HG02973 (cell line): Measurements from ENCODE around the gene CAV2.

Experiments used
- ATAC-seq: cut with Tn5 transposase; IDR thresholded peaks from one replicate; pipeline ENCODE4 v1.9.1; 2021; ENCODE audit warnings: moderate library complexity; ENCODE audit not compliant: unreplicated experiment

The CAV2 gene

DNA sequence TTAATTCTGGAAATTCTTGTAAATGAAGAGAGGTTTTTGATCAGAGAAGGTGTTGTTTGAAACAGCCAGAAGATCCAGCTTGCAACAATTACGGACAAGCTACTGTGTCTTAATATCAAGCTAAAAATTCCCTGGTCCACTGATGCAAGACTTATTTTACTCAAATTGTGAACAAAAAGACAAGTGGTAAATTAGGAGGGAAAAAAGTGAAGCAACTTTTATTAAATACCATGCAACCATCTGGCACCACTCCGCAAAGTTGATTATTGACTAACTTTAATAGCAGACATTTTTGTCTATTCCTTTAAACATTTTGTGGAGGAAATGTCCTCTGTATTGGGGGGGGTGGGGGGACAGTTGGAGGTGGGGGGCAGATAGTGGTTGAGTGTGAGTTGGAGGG lies 5.1 kb upstream of the CAV2 start:
- ATAC-seq: no peak

DNA sequence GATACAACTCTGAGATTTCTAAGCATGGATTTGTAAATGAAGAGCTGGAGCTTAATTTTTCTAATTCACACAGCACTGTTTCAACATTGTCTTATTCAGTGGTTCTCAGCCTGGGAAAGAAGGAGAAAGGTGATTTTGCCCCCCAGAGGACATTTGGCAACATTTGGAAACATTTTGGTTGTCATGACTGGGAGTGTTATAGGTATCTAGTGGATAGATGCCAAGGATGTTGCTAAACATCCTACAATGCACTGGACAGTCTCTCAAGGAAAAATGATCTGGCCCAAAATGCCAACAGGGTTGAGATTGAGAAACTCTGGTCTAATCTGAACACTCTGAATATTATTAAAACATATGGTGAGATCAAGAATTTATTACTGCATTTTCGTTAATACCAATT lies 3.8 kb upstream of the CAV2 start:
- ATAC-seq: no peak

DNA sequence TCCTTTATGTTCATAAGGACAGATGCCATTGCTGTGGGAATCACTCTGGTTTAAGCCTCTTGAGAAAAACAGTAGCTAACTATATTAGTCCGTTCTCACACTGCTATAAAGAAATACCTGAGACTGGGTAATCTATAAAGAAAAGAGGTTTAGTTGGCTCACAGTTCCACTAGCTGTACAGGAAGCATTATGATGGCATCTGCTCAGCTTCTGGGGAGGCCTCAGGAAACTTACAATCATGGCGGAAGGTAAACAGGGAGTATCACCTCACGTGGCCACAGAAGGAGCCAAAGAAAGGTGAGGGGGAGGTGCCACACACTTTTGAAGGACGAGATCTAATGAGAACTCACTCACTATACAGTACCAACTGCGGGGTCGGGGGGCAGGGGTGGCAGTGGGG lies 2.9 kb upstream of the CAV2 start:
- ATAC-seq: no peak

DNA sequence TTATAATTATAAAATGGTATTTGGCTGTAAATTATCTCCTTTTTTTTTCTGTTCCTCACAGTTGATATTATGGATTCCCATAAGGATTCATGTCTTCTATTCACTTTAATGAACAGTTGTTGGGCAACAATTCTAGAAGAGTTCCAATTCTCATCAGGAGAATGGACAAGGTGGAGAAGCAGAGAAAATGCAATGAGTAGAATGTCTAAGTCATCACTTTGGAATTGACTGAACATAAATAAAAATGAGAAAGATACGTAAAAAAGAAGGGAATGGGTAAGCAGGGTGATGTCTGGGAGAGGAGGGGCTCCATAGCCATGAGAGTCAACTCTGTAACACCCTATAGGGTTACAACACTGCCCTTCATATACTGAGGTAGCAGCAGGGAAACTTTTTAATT lies 1.8 kb upstream of the CAV2 start:
- ATAC-seq: no peak

DNA sequence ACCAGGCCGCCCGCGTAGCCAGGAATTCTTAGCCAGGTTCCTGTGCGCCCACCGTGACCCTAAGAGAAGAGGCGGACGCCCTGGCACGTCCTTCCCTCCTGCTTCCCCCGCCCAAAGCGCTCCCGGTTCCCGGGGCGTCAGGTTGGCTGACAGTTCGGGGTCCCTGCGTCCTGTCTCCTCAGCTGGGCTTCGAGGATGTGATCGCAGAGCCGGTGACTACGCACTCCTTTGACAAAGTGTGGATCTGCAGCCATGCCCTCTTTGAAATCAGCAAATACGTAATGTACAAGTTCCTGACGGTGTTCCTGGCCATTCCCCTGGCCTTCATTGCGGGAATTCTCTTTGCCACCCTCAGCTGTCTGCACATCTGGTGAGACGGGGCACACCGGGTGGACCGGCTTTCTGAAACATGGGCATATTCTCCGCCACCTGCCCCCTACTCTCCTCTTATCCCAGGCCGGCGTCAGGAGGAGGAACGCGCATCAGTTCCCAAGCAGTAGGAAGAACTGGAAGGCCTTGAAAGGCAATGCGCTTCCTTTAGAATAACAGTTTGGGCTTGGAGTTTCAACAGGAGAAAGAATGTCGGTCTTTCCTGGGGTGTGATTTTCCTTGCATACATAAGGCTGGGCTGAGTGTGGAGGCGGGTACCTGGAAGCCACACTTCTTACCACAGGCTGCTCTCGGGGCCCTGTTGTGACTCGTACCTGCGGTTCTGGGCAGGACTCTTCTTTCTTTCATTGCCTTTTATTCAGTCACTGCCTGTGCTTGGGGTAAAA lies 728 bp downstream of the CAV2 start:
- no peak for ATAC-seq

DNA sequence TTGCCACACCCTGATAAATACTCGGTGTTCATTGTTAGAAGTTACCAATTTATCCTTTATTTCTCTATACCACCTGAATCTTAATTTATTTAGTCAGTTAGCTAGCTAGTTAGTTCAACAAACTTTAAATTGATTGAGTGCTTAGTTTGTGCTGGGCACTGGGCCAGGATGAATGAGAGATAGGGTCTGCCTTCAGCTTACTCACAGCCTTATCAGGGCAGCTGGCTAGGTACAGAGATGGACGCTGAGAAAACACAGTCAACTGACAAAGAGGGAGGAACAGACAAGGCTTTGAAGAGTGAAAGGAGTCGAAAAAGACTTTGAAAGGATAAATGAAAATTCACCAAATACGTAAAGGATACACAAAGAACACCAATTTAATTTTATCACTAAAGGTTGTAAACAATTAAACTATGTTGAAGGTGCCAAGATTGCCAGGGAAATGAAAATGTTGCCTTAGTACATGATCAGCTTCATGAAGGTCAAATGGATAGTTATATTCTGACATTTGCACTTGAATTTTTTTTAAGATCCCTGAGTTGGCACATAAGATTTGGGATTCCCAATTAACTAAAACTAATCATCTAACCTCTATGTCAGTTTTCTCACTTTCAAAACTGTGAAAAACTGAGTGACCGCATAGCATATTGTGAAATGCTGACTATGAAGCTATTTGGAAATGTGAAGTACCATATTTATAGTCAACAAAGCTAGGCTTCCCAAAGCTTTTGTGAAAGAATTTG lies 2.1 kb downstream of the CAV2 start:
- ATAC-seq: no peak

DNA sequence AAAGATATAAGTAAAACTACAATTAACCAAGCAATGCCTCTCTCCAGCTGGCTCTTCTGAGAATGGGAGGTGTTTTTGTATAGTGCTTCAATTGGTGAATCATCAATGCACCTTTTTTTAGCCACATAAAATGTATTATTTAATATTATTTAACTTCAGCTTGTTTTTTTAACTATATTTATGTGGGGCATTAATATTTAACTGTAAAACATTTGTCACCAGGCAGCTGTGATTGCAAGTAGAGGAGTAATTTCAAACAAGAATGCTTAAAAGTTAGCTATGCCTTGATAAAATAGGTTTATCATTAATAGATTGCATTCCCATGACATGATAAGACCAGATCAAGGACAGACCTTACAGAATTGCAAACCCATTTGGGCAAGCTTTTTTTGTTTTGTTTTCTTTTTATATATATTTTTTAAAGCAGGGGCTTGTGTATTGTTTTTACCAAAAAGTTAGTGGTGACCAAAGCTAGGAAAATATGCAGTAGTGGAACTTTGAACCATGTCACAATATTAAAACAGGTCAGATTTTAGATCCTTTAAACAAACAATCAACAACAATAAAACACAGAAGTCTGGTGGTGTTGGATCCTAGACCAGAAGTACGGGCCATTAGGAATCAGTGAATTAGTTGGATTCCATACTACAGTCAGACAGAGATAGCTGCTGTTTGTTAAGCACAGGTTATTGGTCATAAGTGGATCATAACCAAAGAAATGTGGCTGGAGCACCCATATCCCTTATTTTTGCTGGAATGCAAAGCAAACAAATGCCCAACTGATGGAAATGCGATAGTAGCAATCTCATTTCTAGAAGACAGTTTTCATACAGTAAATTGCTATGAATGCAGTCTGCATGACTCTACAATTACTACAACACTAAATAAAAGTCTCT lies 2.9 kb downstream of the CAV2 start:
- ATAC-seq: no peak

DNA sequence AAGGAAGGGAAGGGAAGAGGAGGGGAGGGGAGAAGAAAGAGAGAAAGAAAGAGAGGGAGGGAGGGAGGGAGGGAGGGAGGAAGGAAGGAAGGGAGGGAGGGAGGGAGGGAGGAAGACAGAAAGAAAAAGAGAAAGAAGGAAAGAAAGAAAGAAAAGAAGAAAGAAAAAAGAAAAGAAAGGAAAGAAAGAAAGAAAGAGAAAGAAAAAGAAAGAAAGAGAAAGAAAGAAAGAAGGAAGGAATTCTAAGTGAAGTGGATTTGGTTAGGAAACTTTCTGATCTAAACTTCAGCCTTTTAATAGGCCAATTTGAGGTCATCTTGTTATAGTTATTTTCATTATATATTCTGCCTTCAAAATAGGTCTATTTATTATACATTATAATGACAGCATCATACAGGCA lies 4.3 kb downstream of the CAV2 start:
- ATAC-seq: no peak

DNA sequence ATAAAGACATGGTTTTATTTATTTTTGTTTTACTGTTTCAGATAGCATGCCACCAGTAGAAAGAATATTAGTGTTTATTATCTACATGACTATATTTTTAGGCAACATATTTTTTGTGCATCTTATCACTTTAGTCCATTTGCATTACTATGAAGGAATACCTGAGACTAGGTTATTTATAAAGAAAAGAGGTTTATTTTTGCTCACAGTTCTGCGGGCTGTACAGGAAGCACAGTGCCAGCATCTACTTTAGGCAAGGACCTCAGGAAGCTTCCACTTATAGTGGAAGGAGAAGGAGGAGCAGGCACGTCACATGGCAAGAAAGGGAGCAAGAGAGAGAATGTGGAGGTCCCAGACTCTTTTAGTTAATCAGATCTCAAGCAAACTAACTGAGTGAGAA lies 5.7 kb downstream of the CAV2 start:
- ATAC-seq: no peak

DNA sequence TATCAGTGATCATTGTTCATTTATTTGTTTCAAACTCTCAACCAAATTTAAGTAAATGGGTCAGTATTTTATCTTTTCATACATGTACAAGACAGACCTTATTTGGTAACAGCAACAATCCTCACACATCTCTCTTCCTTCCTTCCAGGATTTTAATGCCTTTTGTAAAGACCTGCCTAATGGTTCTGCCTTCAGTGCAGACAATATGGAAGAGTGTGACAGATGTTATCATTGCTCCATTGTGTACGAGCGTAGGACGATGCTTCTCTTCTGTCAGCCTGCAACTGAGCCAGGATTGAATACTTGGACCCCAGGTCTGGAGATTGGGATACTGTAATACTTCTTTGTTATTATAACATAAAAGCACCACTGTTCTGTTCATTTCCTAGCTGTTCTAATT lies 6.3 kb downstream of the CAV2 start:
- ATAC-seq: no peak

DNA sequence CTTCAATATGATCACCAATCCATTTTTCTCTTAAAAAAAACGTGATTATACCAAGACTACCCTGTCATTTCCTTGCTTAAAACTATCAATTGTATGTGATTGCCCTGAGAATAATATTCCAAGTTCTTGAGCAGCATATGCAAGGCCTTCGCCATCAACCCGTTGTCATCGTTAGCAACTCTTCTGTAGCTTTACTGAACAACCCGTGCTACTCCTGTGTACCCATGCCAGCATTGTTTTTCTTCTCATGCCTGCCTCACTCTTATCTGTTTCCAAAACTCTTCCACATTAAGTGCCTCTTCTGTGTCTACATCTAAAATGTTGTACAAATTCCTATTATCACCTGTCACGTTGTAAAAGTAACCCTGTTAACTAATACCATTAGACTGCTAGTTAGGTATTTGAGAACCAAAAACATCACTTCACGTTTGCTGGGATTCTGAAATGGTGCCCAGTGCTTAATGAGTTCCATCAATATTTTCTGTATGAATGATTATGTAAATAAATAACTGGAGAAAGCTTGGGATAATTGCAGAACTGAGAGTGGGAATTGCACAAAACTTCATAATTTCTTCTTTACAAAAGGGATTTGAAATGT lies 10.5 kb downstream of the CAV2 start:
- ATAC-seq: no peak

DNA sequence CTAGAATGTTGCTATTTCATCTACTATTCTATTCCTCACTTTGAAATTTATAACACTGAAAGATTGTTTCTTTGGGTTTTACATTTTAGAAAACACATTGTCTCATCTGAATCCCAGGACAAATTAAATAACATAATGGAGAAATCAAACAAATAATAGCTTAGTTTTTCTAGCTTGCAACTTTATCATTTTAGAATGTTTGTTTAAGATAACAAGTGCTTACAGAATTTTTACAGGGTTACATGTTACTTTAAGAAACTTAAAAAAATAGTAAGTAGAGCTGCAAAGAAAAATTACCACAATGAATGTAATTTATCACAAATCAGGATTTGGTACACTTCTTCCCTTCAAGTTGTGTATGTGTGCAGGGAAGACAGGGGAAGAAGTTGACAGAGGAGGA lies 11.3 kb downstream of the CAV2 start:
- no peak for ATAC-seq

DNA sequence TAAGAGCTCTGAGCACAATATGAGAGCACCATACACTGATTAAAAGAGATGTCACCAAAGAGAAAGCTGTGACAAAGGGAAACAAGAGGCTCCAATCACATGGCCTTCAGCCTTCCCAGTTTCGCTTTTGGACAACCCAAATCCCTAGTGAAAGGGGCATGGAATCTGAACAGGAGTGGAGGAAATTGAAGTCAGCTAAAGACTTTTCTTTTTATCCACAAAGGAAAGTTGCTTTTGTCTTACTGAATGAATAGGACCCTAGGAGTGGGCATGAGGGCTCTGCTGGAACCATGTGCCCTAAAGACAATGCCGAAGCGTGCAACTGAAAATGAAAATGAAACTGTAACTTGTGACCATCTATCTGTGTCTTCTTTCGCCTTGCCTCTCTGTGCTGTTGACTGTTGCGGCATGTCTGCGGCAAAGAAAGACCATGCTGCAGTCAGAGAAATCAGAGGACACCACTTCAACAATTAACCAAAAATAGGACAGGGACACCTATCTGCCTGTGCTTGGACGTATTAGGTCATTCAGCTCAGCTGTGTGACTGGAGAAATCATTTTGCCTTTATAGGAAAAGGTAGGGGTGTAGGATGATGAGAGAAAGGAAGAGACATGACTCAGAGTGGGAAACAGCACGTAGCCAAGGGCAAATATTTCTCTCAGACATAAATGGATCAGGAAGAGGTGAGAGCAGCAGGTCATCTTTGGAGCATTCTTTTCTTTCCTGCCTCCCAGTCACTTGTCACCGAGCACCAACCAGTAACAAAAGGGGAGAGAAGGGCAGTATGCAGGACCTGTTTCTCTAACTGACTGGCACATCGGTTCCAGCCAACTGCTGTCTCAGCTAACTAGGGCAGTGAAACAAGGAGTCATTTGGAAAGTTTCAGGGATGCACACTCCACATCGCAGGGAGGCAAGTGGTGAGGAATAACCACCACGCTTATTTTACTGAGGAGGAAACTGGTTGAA lies 12.3 kb downstream of the CAV2 start:
- ATAC-seq: peak; percentile 96

DNA sequence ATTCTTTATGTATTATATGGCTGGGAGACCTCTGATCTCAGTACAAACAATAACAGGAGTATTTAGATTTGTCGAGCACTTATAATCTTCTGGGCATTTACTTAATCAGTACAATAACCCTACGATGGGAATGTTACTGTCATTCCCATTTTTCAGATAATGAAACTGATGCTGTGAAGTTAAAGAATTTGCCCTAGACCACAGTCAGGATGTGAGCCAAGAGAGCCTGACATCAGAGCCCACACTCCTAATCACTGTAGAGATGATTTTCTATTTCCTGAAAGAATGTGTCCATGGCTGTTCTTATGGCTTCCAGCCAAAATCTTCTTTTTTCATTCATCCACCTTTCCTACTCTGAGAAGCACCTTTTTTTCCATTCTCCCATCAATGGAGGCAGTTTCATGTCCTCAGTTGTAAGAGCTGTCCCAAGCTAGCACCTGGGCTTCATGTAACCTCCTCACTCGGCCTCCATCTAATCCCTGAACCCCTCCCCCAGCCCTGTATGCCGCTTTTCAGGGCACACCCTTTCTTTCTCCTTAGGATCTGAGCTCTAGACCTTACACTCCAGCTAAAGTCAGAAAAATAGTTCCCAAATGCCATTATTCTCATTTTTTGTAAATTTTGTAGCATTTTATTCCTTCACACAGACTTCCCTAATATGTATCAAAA lies 13.1 kb downstream of the CAV2 start:
- no peak for ATAC-seq

DNA sequence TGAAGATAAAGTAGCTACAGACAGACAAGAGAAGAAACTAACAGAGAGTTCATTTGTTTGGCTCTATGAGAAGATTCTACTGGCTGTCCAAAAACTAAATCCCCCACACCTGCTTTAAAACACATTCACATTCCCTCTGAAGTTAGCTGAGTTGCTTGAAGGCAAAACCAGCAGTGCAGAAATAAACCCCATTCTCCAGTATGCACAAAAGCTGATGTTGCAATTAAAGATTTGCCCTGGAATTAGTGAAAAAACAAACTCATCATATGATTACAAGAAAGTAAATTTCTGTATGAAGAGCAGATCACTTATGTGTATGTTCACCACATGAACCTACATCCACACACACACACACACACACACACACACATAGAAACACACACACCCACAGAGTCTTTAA lies 16.0 kb downstream of the CAV2 start:
- ATAC-seq: no peak

DNA sequence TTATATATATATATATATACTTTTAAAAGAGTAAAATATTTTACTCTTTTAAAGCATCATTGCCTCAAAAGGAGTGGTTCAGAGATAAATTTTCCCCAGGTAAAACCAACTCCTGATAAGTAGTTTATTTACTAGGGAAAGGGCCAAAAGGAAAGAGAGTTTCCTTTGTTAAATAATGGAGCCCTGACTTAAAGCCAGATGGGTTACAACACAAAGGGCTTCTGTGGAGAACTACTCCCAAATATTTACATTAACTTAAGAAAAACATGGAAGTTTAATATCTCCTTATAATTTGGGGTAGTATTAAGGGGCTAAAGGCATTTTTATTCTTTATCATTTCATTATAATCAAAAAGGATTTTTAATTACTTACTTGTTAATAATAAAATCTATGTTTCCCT lies 16.8 kb downstream of the CAV2 start:
- ATAC-seq: no peak

DNA sequence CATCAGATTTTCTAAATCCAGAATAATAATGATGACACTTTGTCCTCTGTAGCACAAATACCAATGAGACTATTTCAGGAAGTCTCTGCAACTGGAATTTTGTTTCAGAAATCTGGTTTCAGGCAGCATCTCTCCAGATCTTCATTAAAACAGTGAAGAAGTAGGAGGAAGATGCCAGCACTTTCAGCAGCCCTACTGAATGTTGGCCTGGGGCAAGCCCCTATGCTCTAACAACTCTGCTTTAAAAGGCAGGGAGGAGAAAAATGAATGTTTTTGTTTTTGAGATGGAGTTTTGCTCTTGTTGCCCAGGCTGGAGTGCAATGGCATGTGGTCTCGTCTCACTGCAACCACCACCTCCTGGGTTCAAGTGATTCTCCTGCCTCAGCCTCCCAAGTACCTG lies 18.1 kb downstream of the CAV2 start:
- ATAC-seq: no peak

DNA sequence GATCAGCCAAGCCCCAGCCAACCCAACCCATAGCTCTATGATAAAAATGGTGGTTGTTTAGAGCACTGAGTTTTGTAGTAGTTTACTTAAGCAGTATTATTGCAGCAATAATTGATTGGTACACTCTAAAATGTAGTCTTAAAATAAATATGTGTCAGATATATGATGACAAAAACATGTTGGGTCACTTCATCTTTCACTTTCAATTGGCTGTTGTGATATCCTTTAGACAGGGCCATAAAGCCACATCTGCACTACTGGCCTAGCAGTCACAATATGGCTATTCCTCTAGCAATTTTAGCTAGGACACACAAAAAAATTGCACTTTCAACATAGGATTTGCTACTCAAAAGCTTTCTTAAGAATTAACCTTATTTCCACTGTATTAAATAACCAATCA lies 19.4 kb downstream of the CAV2 start:
- ATAC-seq: no peak

DNA sequence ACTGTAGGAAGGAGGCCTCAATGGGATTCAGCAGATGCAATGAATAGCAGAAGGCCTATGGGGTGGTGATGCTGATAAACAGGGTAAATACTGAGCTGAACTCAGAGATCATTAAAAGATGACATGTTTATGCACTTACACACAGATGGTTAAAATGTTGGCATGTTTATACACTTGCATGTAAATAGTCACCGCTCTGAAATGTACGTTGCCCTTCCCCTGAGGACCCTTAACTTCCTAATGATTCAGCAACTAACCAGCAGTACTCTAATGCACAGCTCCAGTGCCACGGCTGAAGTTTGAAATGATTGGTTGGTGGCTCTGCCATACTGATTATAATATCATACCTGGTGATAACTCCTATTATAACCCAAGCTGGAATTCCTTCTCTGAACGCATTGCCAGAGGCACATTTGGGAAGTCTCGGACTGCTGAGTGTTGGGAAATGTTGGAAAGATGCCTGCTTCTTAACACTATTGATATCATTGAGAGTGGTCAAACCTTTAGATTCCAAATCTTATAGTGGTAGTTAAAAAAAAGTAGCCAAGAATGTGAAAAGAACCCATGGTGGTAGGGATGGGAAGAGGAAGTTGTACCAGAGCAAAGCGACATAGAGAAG lies 21.6 kb downstream of the CAV2 start:
- no peak for ATAC-seq
